Caco-2 (cell line): ENCODE results near the gene RNF214. TPM values are rescaled to one million over a fixed set of nuclear protein-coding genes. Genes with fewer than 3 reads are reported as not detected.

Experiments used
- BruUV-seq: library from RNA; stranded (reverse); fragments of 400-500 nt; replicated peaks from 2 replicates; lab custom pipeline; 2021; lab: Mats Ljungman, UMichigan
- CTCF ChIA-PET: fragments of 300-600 bp; sonication (Branson Sonifier 250); formaldehyde crosslinking; loops from one replicate; lab custom pipeline; 2022; ENCODE audit warnings: antibody characterized with exemption; lab: Charles Lee
- POLR2A ChIA-PET: fragments of 300-600 bp; sonication (Branson Sonifier 250); formaldehyde crosslinking; loops from one replicate; lab custom pipeline; 2022; ENCODE audit warnings: antibody characterized with exemption; lab: Charles Lee
- DNase-seq, 2 experiments: peaks; one replicate each; pipeline versions ENCODE4 v3.0.0 to v3.0.0-alpha.2; 2020 to 2022
- H3K27me3 ChIP-seq: replicated peaks from 2 replicates; pipeline ENCODE4 v1.6.0; 2011; ENCODE audit warnings: low read length; ENCODE audit not compliant: control insufficient read depth, insufficient read depth
- H3K36me3 ChIP-seq: 2 replicates; pipeline ENCODE4 v1.5.1; 2011; ENCODE audit warnings: low read length; ENCODE audit not compliant: control insufficient read depth, insufficient read depth
- H3K4me1 ChIP-seq: fragments of 250-450 bp; sonication (Bioruptor Pico); 2 replicates; pipeline ENCODE4 v1.5.1; 2020; ENCODE audit warnings: mild to moderate bottlenecking
- H3K4me3 ChIP-seq: 2 replicates; pipeline ENCODE4 v1.5.1; 2011; ENCODE audit warnings: low read depth, mild to moderate bottlenecking, control low read depth, low read length
- H3K9me3 ChIP-seq: fragments of 250-450 bp; sonication (Bioruptor Pico); 2 replicates; pipeline ENCODE4 v1.5.1; 2020; ENCODE audit warnings: mild to moderate bottlenecking, moderate library complexity
- H3K27ac Mint-ChIP-seq: one replicate; pipeline ENCODE4 v1.8.0; 2022; ENCODE audit warnings: mixed read lengths; ENCODE audit not compliant: unreplicated experiment
- H3K27me3 Mint-ChIP-seq: one replicate; pipeline ENCODE4 v1.8.0; 2022; ENCODE audit warnings: mixed read lengths; ENCODE audit not compliant: insufficient read depth, unreplicated experiment
- H3K36me3 Mint-ChIP-seq: one replicate; pipeline ENCODE4 v1.8.0; 2022; ENCODE audit warnings: mild to moderate bottlenecking, mixed read lengths; ENCODE audit not compliant: insufficient read depth, unreplicated experiment
- H3K4me1 Mint-ChIP-seq: one replicate; pipeline ENCODE4 v1.8.0; 2022; ENCODE audit warnings: low read depth, mixed read lengths; ENCODE audit not compliant: unreplicated experiment
- H3K4me3 Mint-ChIP-seq: one replicate; pipeline ENCODE4 v1.8.0; 2022; ENCODE audit warnings: mild to moderate bottlenecking, moderate library complexity, mixed read lengths; ENCODE audit not compliant: unreplicated experiment
- H3K9me3 Mint-ChIP-seq: one replicate; pipeline ENCODE4 v1.8.0; 2022; ENCODE audit warnings: mixed read lengths; ENCODE audit not compliant: unreplicated experiment
- intact Hi-C: fragments of 100-400 bp; cut with micrococcal nuclease; formaldehyde crosslinking; loops from one replicate; pipeline ENCODE4 v1.10.0; 2022; ENCODE audit not compliant: unreplicated experiment
- total RNA-seq: library from RNA; stranded (reverse); gene quantifications from 2 replicates; pipeline ENCODE4 v1.2.3, GENCODE V29; 2022
- TF ChIP-seq, protein P1 (sequence below), 2 experiments: fragments of 200-600 bp in 1 of 2; IDR thresholded peaks; 1 replicate in 1 of 2; 2 replicates in 1 of 2; pipeline versions ENCODE4 v1.5.1 to v1.8.0; 2011 to 2022; ENCODE audit warnings: antibody characterized with exemption in 1 of 2, control low read depth in 1 of 2, inconsistent platforms in 1 of 2, low read depth in 1 of 2, low read length in 1 of 2, mild to moderate bottlenecking in 1 of 2, moderate library complexity in 1 of 2; ENCODE audit not compliant: insufficient read depth in 1 of 2, severe bottlenecking in 1 of 2, unreplicated experiment in 1 of 2

The RNF214 gene
- total RNA-seq, 1 experiment from 2014 or later, result 55.8 TPM

DNA sequence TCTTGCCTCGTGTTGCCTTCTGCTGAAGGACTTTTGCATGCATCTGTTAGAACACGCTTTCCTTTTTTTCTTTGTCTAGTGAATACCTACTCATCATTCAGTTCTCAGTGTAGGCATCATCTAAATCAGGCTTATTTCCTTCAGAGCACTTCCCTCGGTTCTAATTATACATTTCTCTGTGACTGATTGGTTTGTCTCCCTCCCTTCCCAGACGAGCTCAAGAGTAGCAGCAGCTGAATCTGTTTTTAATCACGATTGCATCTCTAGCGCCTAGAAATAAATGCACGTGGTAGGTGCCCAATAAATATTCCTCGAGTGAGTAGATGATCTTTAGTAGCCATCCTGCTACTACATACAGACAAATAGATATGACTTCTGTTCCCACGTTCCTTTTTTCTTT is 101.4 kb downstream of the RNF214 start:
- no peak for DNase-seq
- no TSS peak for BruUV-seq
- H3K27ac Mint-ChIP-seq, result no peak overlapping the region
- H3K27me3 Mint-ChIP-seq, result no peaks in the 10 kb centered on the region
- H3K4me3 Mint-ChIP-seq, result no peak overlapping the region
- no peaks in the 10 kb centered on the region for H3K9me3 ChIP-seq
- TF ChIP-seq, protein P1, sequence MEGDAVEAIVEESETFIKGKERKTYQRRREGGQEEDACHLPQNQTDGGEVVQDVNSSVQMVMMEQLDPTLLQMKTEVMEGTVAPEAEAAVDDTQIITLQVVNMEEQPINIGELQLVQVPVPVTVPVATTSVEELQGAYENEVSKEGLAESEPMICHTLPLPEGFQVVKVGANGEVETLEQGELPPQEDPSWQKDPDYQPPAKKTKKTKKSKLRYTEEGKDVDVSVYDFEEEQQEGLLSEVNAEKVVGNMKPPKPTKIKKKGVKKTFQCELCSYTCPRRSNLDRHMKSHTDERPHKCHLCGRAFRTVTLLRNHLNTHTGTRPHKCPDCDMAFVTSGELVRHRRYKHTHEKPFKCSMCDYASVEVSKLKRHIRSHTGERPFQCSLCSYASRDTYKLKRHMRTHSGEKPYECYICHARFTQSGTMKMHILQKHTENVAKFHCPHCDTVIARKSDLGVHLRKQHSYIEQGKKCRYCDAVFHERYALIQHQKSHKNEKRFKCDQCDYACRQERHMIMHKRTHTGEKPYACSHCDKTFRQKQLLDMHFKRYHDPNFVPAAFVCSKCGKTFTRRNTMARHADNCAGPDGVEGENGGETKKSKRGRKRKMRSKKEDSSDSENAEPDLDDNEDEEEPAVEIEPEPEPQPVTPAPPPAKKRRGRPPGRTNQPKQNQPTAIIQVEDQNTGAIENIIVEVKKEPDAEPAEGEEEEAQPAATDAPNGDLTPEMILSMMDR (IDR thresholded peaks at IDR 0.05; ENCODE audit: insufficient read depth in 1 of 2, low read depth in 1 of 2, low read length in 1 of 2, severe bottlenecking in 1 of 2, unreplicated experiment in 1 of 2), result no peak
- intact Hi-C loops, result no loop called here
- ChIA-PET CTCF (interaction anchor here (0.9 kb wide), 1 partner anchor 107 kb away, joined by 3 read pairs; no protein-coding TSS in a partner anchor), POLR2A (no interaction called here)
- H3K36me3 ChIP-seq, result no peaks in the 10 kb centered on the region
- H3K4me3 ChIP-seq, result no peak overlapping the region
- H3K4me1 ChIP-seq, result 0 out of 2 replicates have a peak, but pooled peaks cover 3% of the 10 kb centered on the region
- no peaks in the 10 kb centered on the region for H3K27me3 ChIP-seq
- H3K36me3 Mint-ChIP-seq, result no peaks in the 10 kb centered on the region
- H3K4me1 Mint-ChIP-seq, result peaks cover 7% of the 10 kb centered on the region
- no peaks in the 10 kb centered on the region for H3K9me3 Mint-ChIP-seq

DNA sequence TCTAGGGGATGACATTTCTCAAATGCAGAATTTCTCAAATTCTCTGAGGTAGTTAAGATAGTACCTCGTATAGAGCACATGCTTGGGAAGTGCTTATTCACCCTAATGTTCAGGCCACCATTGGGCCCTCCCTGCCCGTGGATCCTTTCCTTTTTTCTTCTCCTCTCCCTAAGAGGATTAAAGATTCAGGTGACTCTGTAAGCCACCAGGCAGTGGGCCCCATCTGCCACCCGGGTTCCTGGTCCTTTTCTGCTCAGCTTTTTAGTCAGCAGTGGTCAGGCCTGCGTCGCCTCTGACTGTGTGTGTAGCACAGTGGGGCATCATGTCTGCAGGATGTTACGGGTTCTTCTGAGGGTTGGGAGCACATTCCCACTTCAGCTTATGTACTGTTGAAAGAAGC is 102.4 kb downstream of the RNF214 start:
- H3K27ac Mint-ChIP-seq, result no peak overlapping the region
- BruUV-seq, result no TSS peak
- DNase-seq, result no peak
- H3K36me3 Mint-ChIP-seq, result peaks cover under 1% of the 10 kb centered on the region
- no peak overlapping the region for H3K4me3 Mint-ChIP-seq
- no peaks in the 10 kb centered on the region for H3K27me3 Mint-ChIP-seq
- no peak overlapping the region for H3K4me3 ChIP-seq
- no peaks in the 10 kb centered on the region for H3K9me3 ChIP-seq
- H3K9me3 Mint-ChIP-seq, result no peaks in the 10 kb centered on the region
- TF ChIP-seq, protein P1 (IDR thresholded peaks at IDR 0.05; ENCODE audit: insufficient read depth in 1 of 2, low read depth in 1 of 2, low read length in 1 of 2, severe bottlenecking in 1 of 2, unreplicated experiment in 1 of 2), result no peak
- POLR2A ChIA-PET, result no interaction called here
- intact Hi-C loops, result no loop called here
- no peaks in the 10 kb centered on the region for H3K4me1 ChIP-seq
- peaks cover 4% of the 10 kb centered on the region for H3K4me1 Mint-ChIP-seq
- no peaks in the 10 kb centered on the region for H3K36me3 ChIP-seq
- CTCF ChIA-PET, result no interaction called here
- H3K27me3 ChIP-seq, result no peaks in the 10 kb centered on the region

DNA sequence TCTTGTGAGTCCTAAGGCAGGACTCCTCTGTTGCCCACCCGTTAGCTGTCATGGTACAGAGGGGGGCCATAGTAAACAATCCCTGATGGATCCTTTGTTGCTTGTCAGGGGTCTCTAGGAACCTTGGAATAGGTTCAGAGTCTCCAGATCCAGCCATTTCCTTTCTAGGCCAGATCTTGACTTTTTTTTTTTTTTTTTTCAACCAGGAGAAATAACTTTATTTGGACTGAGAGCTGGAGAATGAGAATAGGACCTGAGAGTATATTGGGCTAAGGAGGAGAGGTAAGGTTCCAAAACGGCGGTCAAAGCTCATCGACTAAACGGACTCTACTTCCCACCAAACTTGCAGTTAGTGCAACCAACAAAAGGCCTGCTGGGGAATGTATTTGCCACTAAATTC is 102.9 kb downstream of the RNF214 start:
- H3K4me1 ChIP-seq, result no peaks in the 10 kb centered on the region
- BruUV-seq, result no TSS peak
- Mint-ChIP-seq H3K27ac (no peak overlapping the region), H3K9me3 (no peaks in the 10 kb centered on the region), H3K4me3 (no peak overlapping the region), H3K27me3 (no peaks in the 10 kb centered on the region), H3K36me3 (peaks cover 6% of the 10 kb centered on the region), H3K4me1 (no peaks in the 10 kb centered on the region)
- CTCF ChIA-PET, result interaction anchor here (0.6 to 0.7 kb wide), 2 partner anchors 25 to 144 kb away, joined by 3 to 4 read pairs; no protein-coding TSS in a partner anchor
- H3K9me3 ChIP-seq, result no peaks in the 10 kb centered on the region
- H3K36me3 ChIP-seq, result no peaks in the 10 kb centered on the region
- POLR2A ChIA-PET, result interaction anchor here (0.6 to 0.7 kb wide), 2 partner anchors 8 to 9 kb away, joined by 7 to 13 read pairs; partner anchors contain the start of gene CEP164
- no peak for DNase-seq
- no peaks in the 10 kb centered on the region for H3K27me3 ChIP-seq
- TF ChIP-seq, protein P1 (IDR thresholded peaks at IDR 0.05; ENCODE audit: insufficient read depth in 1 of 2, low read depth in 1 of 2, low read length in 1 of 2, severe bottlenecking in 1 of 2, unreplicated experiment in 1 of 2), result no peak
- H3K4me3 ChIP-seq, result no peak overlapping the region
- intact Hi-C loops, result no loop called here

Other genes starting within 250 kb of the RNF214 start
- gene SIK3, start 134.2 kb upstream of the RNF214 start, total RNA-seq, result 65.7 and 69.4 TPM in 2 replicates
- 167 and 168 TPM in 2 replicates for gene PAFAH1B2, start 88.4 kb upstream of the RNF214 start, total RNA-seq
- 57.2 and 61.7 TPM in 2 replicates for gene SIDT2, start 53.9 kb upstream of the RNF214 start, total RNA-seq
- gene TAGLN, start 33.3 kb upstream of the RNF214 start, total RNA-seq, result 303 and 588 TPM in 2 replicates
- gene PCSK7, start 598 bp upstream of the RNF214 start, total RNA-seq, result 120 and 132 TPM in 2 replicates
- 18.8 TPM in 2 replicates for gene BACE1-AS, start 58.7 kb downstream of the RNF214 start, total RNA-seq
- gene BACE1, start 83.6 kb downstream of the RNF214 start, total RNA-seq, result 11.0 and 11.2 TPM in 2 replicates
- 48.9 and 50.0 TPM in 2 replicates for gene CEP164, start 95.2 kb downstream of the RNF214 start, total RNA-seq